K562 (cell line): ENCODE measurements around the gene HGF. TPM values are rescaled to one million over a fixed set of nuclear protein-coding genes. Genes with fewer than 3 reads are reported as not detected.

ENCODE experiments used
- ATAC-seq: fragments of 200-7000 bp; cut with Tn5 transposase; 3 replicates; pipeline ENCODE4 v1.9.1; 2020; ENCODE audit warnings: moderate library complexity
- BruUV-seq: library from RNA; stranded (reverse); fragments of 400-500 nt; replicated peaks from 2 replicates; lab custom pipeline; 2021; lab: Mats Ljungman, UMichigan
- CTCF ChIA-PET: fragments of 300-600 bp; formaldehyde crosslinking; extraction: SDS; loops from one replicate; lab custom pipeline; 2021; ENCODE audit warnings: low intra/inter-chr PET ratio; lab: Yijun Ruan, JAX
- POLR2A ChIA-PET: fragments of 300-600, 350-650 bp; sonication (Branson Sonifier 250); formaldehyde crosslinking; extraction: SDS; loops from one replicate; lab custom pipeline; 2021; ENCODE audit warnings: antibody characterized with exemption, inconsistent platforms; lab: Yijun Ruan, JAX
- DNase-seq, 4 experiments: peaks; one replicate each; pipeline versions ENCODE4 v3.0.0 to v3.0.0-alpha.2; 2011 to 2018; ENCODE audit warnings: low spot score in 3 of 4, mixed read lengths in 3 of 4; ENCODE audit errors: extremely low read depth in 1 of 4
- FAIRE-seq: peaks from 2 replicates; lab custom pipeline; 2011; peaks lifted over from hg19 to GRCh38; lab: Jason Lieb, UNC
- H2AFZ ChIP-seq: 2 replicates; pipeline ENCODE4 v1.6.0; 2011; ENCODE audit warnings: low read depth, low read length, control low read depth, inconsistent platforms
- H3K27ac ChIP-seq: fragments of 200-600 bp; 3 replicates; pipeline ENCODE4 v1.8.0; 2011; ENCODE audit warnings: low read depth, mild to moderate bottlenecking, control low read depth, inconsistent platforms, low read length, moderate library complexity, mixed read lengths; ENCODE audit errors: extremely low read depth
- H3K27me3 ChIP-seq, 2 experiments: fragments of 300-600 bp in 1 of 2; 2 replicates in 1 of 2; 3 replicates in 1 of 2; pipeline versions ENCODE4 v1.6.0 to v1.8.0; 2011; ENCODE audit warnings: inconsistent platforms in 2 of 2, low read length in 2 of 2, mild to moderate bottlenecking in 1 of 2, mixed read lengths in 1 of 2, moderate library complexity in 1 of 2; ENCODE audit not compliant: control insufficient read depth in 2 of 2, insufficient read depth in 2 of 2
- H3K36me3 ChIP-seq: fragments of 300-600 bp; 3 replicates; pipeline ENCODE4 v1.8.0; 2011; ENCODE audit warnings: mild to moderate bottlenecking, low read length, inconsistent platforms; ENCODE audit not compliant: control insufficient read depth, insufficient read depth
- H3K4me1 ChIP-seq, 2 experiments: fragments of 200-600 bp in 1 of 2; replicated peaks in 1 of 2; 2 replicates in 1 of 2; 3 replicates in 1 of 2; pipeline versions ENCODE4 v1.5.1 to v1.8.0; 2011; ENCODE audit warnings: inconsistent platforms in 2 of 2, low read length in 2 of 2, mild to moderate bottlenecking in 1 of 2, mixed read lengths in 1 of 2, moderate library complexity in 1 of 2; ENCODE audit not compliant: control insufficient read depth in 2 of 2, insufficient read depth in 2 of 2
- H3K4me2 ChIP-seq: 2 replicates; pipeline ENCODE4 v1.6.1; 2011; ENCODE audit warnings: low read length, control low read depth, inconsistent platforms, mixed read lengths; ENCODE audit not compliant: insufficient read depth
- H3K4me3 ChIP-seq: fragments of 200-600 bp; sonication (generic), shearing (Covaris generic); 2 replicates; pipeline ENCODE4 v1.5.1; 2016; ENCODE audit warnings: control low read depth, inconsistent platforms
- H3K79me2 ChIP-seq: fragments of 200-600 bp; 3 replicates; pipeline ENCODE4 v1.8.0; 2011; ENCODE audit warnings: low read length, inconsistent platforms; ENCODE audit not compliant: control insufficient read depth, insufficient read depth
- H3K9ac ChIP-seq, 2 experiments: 2 replicates each; pipeline versions ENCODE4 v1.6.0 to v1.6.1; 2011; ENCODE audit warnings: low read depth in 2 of 2, low read length in 2 of 2, control low read depth in 1 of 2, inconsistent platforms in 1 of 2, mild to moderate bottlenecking in 1 of 2, mixed read lengths in 1 of 2; ENCODE audit not compliant: insufficient read depth in 1 of 2
- H3K9me1 ChIP-seq: one replicate; pipeline ENCODE4 v1.6.0; 2011; ENCODE audit warnings: inconsistent platforms, mild to moderate bottlenecking, low read length, moderate library complexity; ENCODE audit not compliant: control insufficient read depth, insufficient read depth
- H3K9me3 ChIP-seq: replicated peaks from 2 replicates; pipeline ENCODE4 v1.5.1; 2011; ENCODE audit warnings: low read depth, low read length, inconsistent platforms; ENCODE audit not compliant: control insufficient read depth, insufficient read depth
- H4K20me1 ChIP-seq: replicated peaks from 2 replicates; pipeline ENCODE4 v1.6.1; 2011; ENCODE audit warnings: low read length, inconsistent platforms, mixed read lengths; ENCODE audit not compliant: control insufficient read depth, insufficient read depth
- ARID2 ChIP-seq: fragments of 450-650 bp; IDR thresholded peaks from 2 replicates; pipeline ENCODE4 v1.6.1; 2017; ENCODE audit warnings: antibody characterized with exemption, mild to moderate bottlenecking
- COPS2 ChIP-seq: fragments of 450-650 bp; conservative IDR thresholded peaks from 2 replicates; pipeline ENCODE4 v1.6.1; 2016; ENCODE audit warnings: mild to moderate bottlenecking, moderate library complexity
- ETV6 ChIP-seq, 3 experiments: fragments of 150-350 bp in 1 of 3; sonication (generic) in 1 of 3; formaldehyde crosslinking in 1 of 3; IDR thresholded peaks; 2 replicates each; pipeline versions ENCODE4 v1.6.1 to v1.8.0; 2014 to 2022; ENCODE audit warnings: borderline replicate concordance in 2 of 3, low read depth in 2 of 3, antibody characterized with exemption in 1 of 3, low read length in 1 of 3, mild to moderate bottlenecking in 1 of 3, missing genetic modification reagents in 1 of 3
- GABPB2 ChIP-seq: fragments of 250-450 bp; sonication (Bioruptor Pico); conservative IDR thresholded peaks from 2 replicates; pipeline ENCODE4 v1.5.1; 2021; ENCODE audit warnings: mild to moderate bottlenecking
- HDAC8 ChIP-seq: fragments of 450-650 bp; IDR thresholded peaks from 2 replicates; pipeline ENCODE4 v1.6.1; 2016; ENCODE audit warnings: mild to moderate bottlenecking, missing genetic modification characterization, moderate library complexity, missing compliant biosample characterization
- HNRNPL ChIP-seq: fragments of 200-400 bp; formaldehyde crosslinking; IDR thresholded peaks from 2 replicates; pipeline ENCODE4 v1.6.1; 2017; ENCODE audit warnings: low read depth, mild to moderate bottlenecking, low read length
- KLF13 ChIP-seq: fragments of 450-650 bp; IDR thresholded peaks from 2 replicates; pipeline ENCODE4 v1.6.1; 2016; ENCODE audit warnings: missing genetic modification characterization, low read depth, mild to moderate bottlenecking, missing compliant biosample characterization, moderate library complexity, borderline replicate concordance
- NFRKB ChIP-seq: fragments of 450-650 bp; IDR thresholded peaks from 2 replicates; pipeline ENCODE4 v1.6.1; 2016; ENCODE audit warnings: low read depth
- NONO ChIP-seq, 2 experiments: fragments of 200-400 bp in 1 of 2; fragments of 450-650 bp in 1 of 2; formaldehyde crosslinking in 1 of 2; IDR thresholded peaks; 2 replicates each; pipeline ENCODE4 v1.6.1; 2017; ENCODE audit warnings: low read depth in 2 of 2, mild to moderate bottlenecking in 2 of 2, moderate library complexity in 2 of 2, low read length in 1 of 2
- RAD21 ChIP-seq, 2 experiments: fragments of 250-450 bp in 1 of 2; fragments of 450-650 bp in 1 of 2; sonication (Bioruptor Pico) in 1 of 2; formaldehyde crosslinking in 1 of 2; IDR thresholded peaks in 1 of 2; conservative IDR thresholded peaks in 1 of 2; 2 replicates each; pipeline versions ENCODE4 v1.4.0 to v1.8.0; 2020 to 2022; ENCODE audit warnings: mild to moderate bottlenecking in 2 of 2, moderate library complexity in 1 of 2
- SNIP1 ChIP-seq: fragments of 450-650 bp; IDR thresholded peaks from 2 replicates; pipeline ENCODE4 v1.7.1; 2017; ENCODE audit warnings: low read depth, mild to moderate bottlenecking
- SP1 ChIP-seq: sonication (generic); formaldehyde crosslinking; IDR thresholded peaks from 2 replicates; pipeline ENCODE4 v1.8.1; 2022; ENCODE audit warnings: mild to moderate bottlenecking, missing genetic modification reagents
- SREBF1 ChIP-seq: fragments of 150-350 bp; IDR thresholded peaks from 2 replicates; pipeline ENCODE4 v1.6.1; 2014; ENCODE audit warnings: antibody characterized with exemption, low read depth, low read length, borderline replicate concordance
- ZFX ChIP-seq: sonication (generic); formaldehyde crosslinking; IDR thresholded peaks from 2 replicates; pipeline ENCODE4 v1.8.0; 2022; ENCODE audit warnings: mild to moderate bottlenecking, missing genetic modification reagents, moderate library complexity
- ZNF75A ChIP-seq: fragments of 450-650 bp; formaldehyde crosslinking; IDR thresholded peaks from 2 replicates; pipeline ENCODE4 v1.4.0; 2020; ENCODE audit warnings: mild to moderate bottlenecking
- WGBS: fragments of 100-300 bp; shearing (Covaris generic); methylation state at CpG from one replicate; pipeline ENCODE4 v1.1.6; 2016; ENCODE audit warnings: low coverage, mixed read lengths; ENCODE audit not compliant: insufficient coverage; ENCODE audit errors: missing lambda C conversion rate; 5-methylcytosine and 5-hydroxymethylcytosine counted together
- in situ Hi-C: fragments of 300-500 bp; cut with MboI; formaldehyde crosslinking; loops from 4 replicates; pipeline ENCODE4 v1.15.0; 2018; ENCODE audit warnings: inconsistent platforms, mixed read lengths
- intact Hi-C: fragments of 100-400 bp; cut with micrococcal nuclease; formaldehyde crosslinking; loops from 2 replicates; pipeline ENCODE4 v1.14.2; 2022
- polyA plus RNA-seq, 8 experiments: library from polyadenylated mRNA; depleted of rRNA in 4 of 8; stranded (reverse) in 5 of 8; unstranded in 3 of 8; fragments of >200 nt; fragmentation: Nextera tagmentation in 2 of 8; fragmentation: Illumina TruSeq in 1 of 8; extraction: Ambion mirVana in 2 of 8; extraction: Trizol in 1 of 8; gene quantifications; 2 replicates each; pipeline versions ENCODE4 v1.2.1 to v1.2.3, GENCODE V29; 2011 to 2014; ENCODE audit warnings: inconsistent platforms in 1 of 8, missing spikeins in 1 of 8
- total RNA-seq, 7 experiments: library from RNA; depleted of rRNA in 6 of 7; stranded (reverse); fragments of >200 nt in 6 of 7; fragmentation: Illumina TruSeq in 2 of 7; extraction: Trizol in 2 of 7; gene quantifications; 2 replicates each; pipeline versions ENCODE4 v1.2.1 to v1.2.3, GENCODE V29; 2011 to 2021; ENCODE audit warnings: low replicate concordance in 1 of 7
- TF ChIP-seq, protein P1 (sequence below): fragments of 450-650 bp; formaldehyde crosslinking; IDR thresholded peaks from 2 replicates; pipeline ENCODE4 v1.4.0; 2020; ENCODE audit warnings: mild to moderate bottlenecking
- TF ChIP-seq, protein P2 (sequence below): sonication (generic); formaldehyde crosslinking; IDR thresholded peaks from 2 replicates; pipeline ENCODE4 v1.8.0; 2023; ENCODE audit warnings: mild to moderate bottlenecking, missing genetic modification reagents

Gene HGF
- total and polyA plus RNA-seq, 9 of the 15 experiments (the other 6 are each of a cell fraction or from before 2014, with no cell fraction given), result 0.02 TPM; not detected in 8

DNA sequence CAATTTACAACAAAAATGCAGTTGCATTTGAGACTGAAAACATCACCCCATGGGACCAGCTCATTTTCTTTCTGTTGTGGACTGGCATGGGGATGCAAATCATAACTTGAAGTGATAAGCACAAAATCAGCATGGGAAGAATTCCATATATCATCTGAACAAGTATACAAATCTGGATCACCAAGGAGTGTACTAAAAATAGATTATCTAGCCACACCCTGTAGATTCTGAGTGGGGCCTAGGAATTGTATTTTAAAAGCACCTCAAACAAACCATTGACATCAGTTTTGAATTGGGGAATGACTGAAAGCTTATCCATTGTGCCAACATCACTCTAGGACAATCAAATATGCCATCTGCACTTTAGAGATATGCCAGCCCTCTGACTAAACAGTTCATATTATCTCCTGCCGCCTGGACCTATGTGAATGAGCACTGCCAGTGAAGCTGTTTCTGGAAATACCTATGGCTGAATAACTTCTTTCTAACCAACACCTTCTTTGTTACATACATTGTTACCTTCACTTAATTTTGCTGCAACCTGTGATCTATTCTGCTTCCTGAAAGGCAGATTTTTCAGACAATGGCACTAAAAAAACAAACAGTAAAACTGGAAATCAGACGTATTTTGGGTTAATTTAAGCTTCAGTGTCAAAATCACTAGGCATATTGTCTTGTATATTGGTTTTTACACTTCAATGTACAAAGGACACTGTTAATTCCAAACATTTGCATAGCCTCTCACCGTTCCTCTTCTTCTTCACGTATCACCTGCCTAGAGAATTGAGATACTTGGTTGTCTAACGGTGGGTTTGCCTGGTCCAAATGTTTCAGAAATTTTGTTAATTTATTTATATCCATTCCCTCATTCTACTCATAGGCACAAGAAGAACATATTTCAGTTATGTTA, 42.4 kb upstream of the HGF start:
- DNase-seq, result no peak
- no peak overlapping the region for H3K27ac ChIP-seq
- H3K9ac ChIP-seq, result no peak overlapping the region
- ChIA-PET CTCF (interaction anchor here (0.6 kb wide), 1 partner anchor 22 kb away, joined by 3 read pairs; no protein-coding TSS in a partner anchor), POLR2A (no interaction called here)
- no peak overlapping the region for H3K4me2 ChIP-seq
- H3K27me3 ChIP-seq, result no peaks in the 10 kb centered on the region
- WGBS, result 4% methylated on average over 5 of the region's 5 CpGs
- no peak for ATAC-seq
- H3K79me2 ChIP-seq, result no peaks in the 10 kb centered on the region
- H3K9me3 ChIP-seq, result peaks cover 3% of the 10 kb centered on the region; the same call in 1 of the 2 replicates
- H4K20me1 ChIP-seq, result no peaks in the 10 kb centered on the region
- H3K36me3 ChIP-seq, result no peaks in the 10 kb centered on the region
- no peak overlapping the region for H2AFZ ChIP-seq
- in situ Hi-C loops, result no loop called here
- H3K4me1 ChIP-seq, result no peaks in the 10 kb centered on the region
- H3K4me3 ChIP-seq, result no peak overlapping the region
- intact Hi-C loops, result no loop called here
- no peak for FAIRE-seq
- BruUV-seq, result no TSS peak
- no peaks in the 10 kb centered on the region for H3K9me1 ChIP-seq
- TF ChIP-seq RAD21 (CRISPR knock-in tag; conservative IDR thresholded peaks at IDR 0.05 in 1 of 2, IDR thresholded peaks at IDR 0.05 in 1 of 2) (no peak), NFRKB (no peak), COPS2 (no peak), ETV6 (IDR thresholded peaks at IDR 0.05; ENCODE audit: borderline replicate concordance in 1 of 2, low read depth in 2 of 2, low read length in 1 of 2) (no peak), ETV6 (CRISPR knock-in tag; IDR thresholded peaks at IDR 0.05; ENCODE audit: borderline replicate concordance) (no peak), SNIP1 (no peak), SP1 (CRISPR knock-in tag) (no peak), SREBF1 (no peak), NONO (IDR thresholded peaks at IDR 0.05; ENCODE audit: low read depth in 2 of 2, low read length in 1 of 2) (no peak), HDAC8 (no peak), KLF13 (no peak), ZFX (CRISPR knock-in tag) (no peak), GABPB2 (CRISPR knock-in tag) (no peak), ARID2 (no peak), ZNF75A (CRISPR knock-in tag) (no peak), HNRNPL (no peak)
- TF ChIP-seq, protein P1, sequence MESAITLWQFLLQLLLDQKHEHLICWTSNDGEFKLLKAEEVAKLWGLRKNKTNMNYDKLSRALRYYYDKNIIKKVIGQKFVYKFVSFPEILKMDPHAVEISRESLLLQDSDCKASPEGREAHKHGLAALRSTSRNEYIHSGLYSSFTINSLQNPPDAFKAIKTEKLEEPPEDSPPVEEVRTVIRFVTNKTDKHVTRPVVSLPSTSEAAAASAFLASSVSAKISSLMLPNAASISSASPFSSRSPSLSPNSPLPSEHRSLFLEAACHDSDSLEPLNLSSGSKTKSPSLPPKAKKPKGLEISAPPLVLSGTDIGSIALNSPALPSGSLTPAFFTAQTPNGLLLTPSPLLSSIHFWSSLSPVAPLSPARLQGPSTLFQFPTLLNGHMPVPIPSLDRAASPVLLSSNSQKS (CRISPR knock-in tag), result no peak
- TF ChIP-seq, protein P2, sequence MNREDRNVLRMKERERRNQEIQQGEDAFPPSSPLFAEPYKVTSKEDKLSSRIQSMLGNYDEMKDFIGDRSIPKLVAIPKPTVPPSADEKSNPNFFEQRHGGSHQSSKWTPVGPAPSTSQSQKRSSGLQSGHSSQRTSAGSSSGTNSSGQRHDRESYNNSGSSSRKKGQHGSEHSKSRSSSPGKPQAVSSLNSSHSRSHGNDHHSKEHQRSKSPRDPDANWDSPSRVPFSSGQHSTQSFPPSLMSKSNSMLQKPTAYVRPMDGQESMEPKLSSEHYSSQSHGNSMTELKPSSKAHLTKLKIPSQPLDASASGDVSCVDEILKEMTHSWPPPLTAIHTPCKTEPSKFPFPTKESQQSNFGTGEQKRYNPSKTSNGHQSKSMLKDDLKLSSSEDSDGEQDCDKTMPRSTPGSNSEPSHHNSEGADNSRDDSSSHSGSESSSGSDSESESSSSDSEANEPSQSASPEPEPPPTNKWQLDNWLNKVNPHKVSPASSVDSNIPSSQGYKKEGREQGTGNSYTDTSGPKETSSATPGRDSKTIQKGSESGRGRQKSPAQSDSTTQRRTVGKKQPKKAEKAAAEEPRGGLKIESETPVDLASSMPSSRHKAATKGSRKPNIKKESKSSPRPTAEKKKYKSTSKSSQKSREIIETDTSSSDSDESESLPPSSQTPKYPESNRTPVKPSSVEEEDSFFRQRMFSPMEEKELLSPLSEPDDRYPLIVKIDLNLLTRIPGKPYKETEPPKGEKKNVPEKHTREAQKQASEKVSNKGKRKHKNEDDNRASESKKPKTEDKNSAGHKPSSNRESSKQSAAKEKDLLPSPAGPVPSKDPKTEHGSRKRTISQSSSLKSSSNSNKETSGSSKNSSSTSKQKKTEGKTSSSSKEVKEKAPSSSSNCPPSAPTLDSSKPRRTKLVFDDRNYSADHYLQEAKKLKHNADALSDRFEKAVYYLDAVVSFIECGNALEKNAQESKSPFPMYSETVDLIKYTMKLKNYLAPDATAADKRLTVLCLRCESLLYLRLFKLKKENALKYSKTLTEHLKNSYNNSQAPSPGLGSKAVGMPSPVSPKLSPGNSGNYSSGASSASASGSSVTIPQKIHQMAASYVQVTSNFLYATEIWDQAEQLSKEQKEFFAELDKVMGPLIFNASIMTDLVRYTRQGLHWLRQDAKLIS, result no peak
